K562 (cell line): Measurements from ENCODE around the gene SMPDL3B. TPM values are rescaled to one million over a fixed set of nuclear protein-coding genes. Genes with fewer than 3 reads are reported as not detected.

ENCODE experiments used
- BCOR ChIP-seq: fragments of 450-650 bp; IDR thresholded peaks from 2 replicates; pipeline ENCODE4 v1.6.1; 2016
- BRD9 ChIP-seq: fragments of 450-650 bp; IDR thresholded peaks from 2 replicates; pipeline ENCODE4 v1.6.1; 2018; ENCODE audit warnings: low read depth; ENCODE audit not compliant: partially characterized antibody
- CBFA2T2 ChIP-seq: fragments of 450-650 bp; conservative IDR thresholded peaks from 2 replicates; pipeline ENCODE4 v1.6.1; 2017; ENCODE audit warnings: mild to moderate bottlenecking
- CBX3 ChIP-seq, 2 experiments: IDR thresholded peaks; 1 replicate in 1 of 2; 2 replicates in 1 of 2; pipeline ENCODE4 v1.6.1; 2012; ENCODE audit warnings: inconsistent platforms in 2 of 2, low read length in 2 of 2, borderline replicate concordance in 1 of 2, control low read depth in 1 of 2
- CHAMP1 ChIP-seq: fragments of 450-650 bp; IDR thresholded peaks from 2 replicates; pipeline ENCODE4 v1.6.1; 2016; ENCODE audit warnings: mild to moderate bottlenecking
- CREB3 ChIP-seq: fragments of 450-650 bp; conservative IDR thresholded peaks from 2 replicates; pipeline ENCODE4 v1.6.1; 2016; ENCODE audit warnings: missing genetic modification characterization, low read depth, mild to moderate bottlenecking, missing compliant biosample characterization, moderate library complexity
- DACH1 ChIP-seq: fragments of 450-650 bp; IDR thresholded peaks from 2 replicates; pipeline ENCODE4 v1.6.1; 2018; ENCODE audit not compliant: partially characterized antibody
- DDX20 ChIP-seq: fragments of 450-650 bp; IDR thresholded peaks from 2 replicates; pipeline ENCODE4 v1.6.1; 2016; ENCODE audit warnings: missing genetic modification characterization, low read depth, mild to moderate bottlenecking, missing compliant biosample characterization, moderate library complexity
- EHMT2 ChIP-seq: fragments of 450-650 bp; IDR thresholded peaks from 2 replicates; pipeline ENCODE4 v1.6.1; 2018; ENCODE audit warnings: antibody characterized with exemption
- FOXA1 ChIP-seq: fragments of 450-650 bp; IDR thresholded peaks from 2 replicates; pipeline ENCODE4 v1.6.1; 2016; ENCODE audit warnings: mild to moderate bottlenecking, borderline replicate concordance
- HCFC1 ChIP-seq: IDR thresholded peaks from 2 replicates; pipeline ENCODE4 v1.6.1; 2012; ENCODE audit warnings: low read depth, low read length, improper control_type of control experiment
- HES1 ChIP-seq: fragments of 450-650 bp; IDR thresholded peaks from 2 replicates; pipeline ENCODE4 v1.6.1; 2016; ENCODE audit warnings: low read depth, mild to moderate bottlenecking, moderate library complexity
- KHSRP ChIP-seq: fragments of 450-650 bp; IDR thresholded peaks from 2 replicates; pipeline ENCODE4 v1.6.1; 2017
- MTA2 ChIP-seq: fragments of 450-650 bp; IDR thresholded peaks from 2 replicates; pipeline ENCODE4 v1.6.1; 2016; ENCODE audit warnings: low read depth
- NUFIP1 ChIP-seq: fragments of 450-650 bp; IDR thresholded peaks from 2 replicates; pipeline ENCODE4 v1.6.1; 2018; ENCODE audit not compliant: partially characterized antibody
- POLR2AphosphoS2 ChIP-seq: IDR thresholded peaks from 2 replicates; pipeline ENCODE4 v1.6.1; 2012; ENCODE audit warnings: low read length, improper control_type of control experiment
- PRPF4 ChIP-seq: fragments of 200-400 bp; formaldehyde crosslinking; IDR thresholded peaks from one replicate; pipeline ENCODE4 v1.6.1; 2017; ENCODE audit warnings: low read length, low read depth, mild to moderate bottlenecking; ENCODE audit not compliant: insufficient read depth, poor library complexity, severe bottlenecking
- RB1 ChIP-seq: fragments of 450-650 bp; IDR thresholded peaks from 2 replicates; pipeline ENCODE4 v1.6.1; 2017; ENCODE audit warnings: low read depth, mild to moderate bottlenecking
- RBM22 ChIP-seq: fragments of 200-400 bp; formaldehyde crosslinking; IDR thresholded peaks from 2 replicates; pipeline ENCODE4 v1.6.1; 2018; ENCODE audit warnings: low read length, low read depth; ENCODE audit not compliant: poor library complexity, severe bottlenecking
- TCF3 ChIP-seq: sonication (generic); formaldehyde crosslinking; IDR thresholded peaks from 2 replicates; pipeline ENCODE4 v1.4.0; 2020; ENCODE audit warnings: mild to moderate bottlenecking, missing genetic modification reagents
- VEZF1 ChIP-seq: fragments of 200-800 bp; sonication (Bioruptor generic); IDR thresholded peaks from 2 replicates; pipeline ENCODE4 v1.6.1; 2017; ENCODE audit warnings: missing genetic modification characterization, missing compliant biosample characterization
- polyA plus RNA-seq, 8 experiments: library from polyadenylated mRNA; depleted of rRNA in 4 of 8; stranded (reverse) in 5 of 8; unstranded in 3 of 8; fragments of >200 nt; fragmentation: Nextera tagmentation in 2 of 8; fragmentation: Illumina TruSeq in 1 of 8; extraction: Ambion mirVana in 2 of 8; extraction: Trizol in 1 of 8; gene quantifications; 2 replicates each; pipeline versions ENCODE4 v1.2.1 to v1.2.3, GENCODE V29; 2011 to 2014; ENCODE audit warnings: inconsistent platforms in 1 of 8, missing spikeins in 1 of 8
- total RNA-seq, 7 experiments: library from RNA; depleted of rRNA in 6 of 7; stranded (reverse); fragments of >200 nt in 6 of 7; fragmentation: Illumina TruSeq in 2 of 7; extraction: Trizol in 2 of 7; gene quantifications; 2 replicates each; pipeline versions ENCODE4 v1.2.1 to v1.2.3, GENCODE V29; 2011 to 2021; ENCODE audit warnings: low replicate concordance in 1 of 7
- TF ChIP-seq, protein P1 (sequence below): fragments of 200-800 bp; sonication (Bioruptor generic); IDR thresholded peaks from 2 replicates; pipeline ENCODE4 v1.6.1; 2017; ENCODE audit warnings: missing genetic modification characterization, missing compliant biosample characterization

SMPDL3B gene
- total and polyA plus RNA-seq, 9 of the 15 experiments (the other 6 are each of a cell fraction or from before 2014, with no cell fraction given): 0.07 to 1.2 (median 0.73) TPM

GRCh38 chr1:27979151-27979858 lies 44.5 kb downstream of the SMPDL3B start (continued):
- TF ChIP-seq CBFA2T2: peak; percentile 87
- TF ChIP-seq BRD9: peak; percentile 94
- TF ChIP-seq VEZF1: peak; percentile 58
- TF ChIP-seq, protein P1, sequence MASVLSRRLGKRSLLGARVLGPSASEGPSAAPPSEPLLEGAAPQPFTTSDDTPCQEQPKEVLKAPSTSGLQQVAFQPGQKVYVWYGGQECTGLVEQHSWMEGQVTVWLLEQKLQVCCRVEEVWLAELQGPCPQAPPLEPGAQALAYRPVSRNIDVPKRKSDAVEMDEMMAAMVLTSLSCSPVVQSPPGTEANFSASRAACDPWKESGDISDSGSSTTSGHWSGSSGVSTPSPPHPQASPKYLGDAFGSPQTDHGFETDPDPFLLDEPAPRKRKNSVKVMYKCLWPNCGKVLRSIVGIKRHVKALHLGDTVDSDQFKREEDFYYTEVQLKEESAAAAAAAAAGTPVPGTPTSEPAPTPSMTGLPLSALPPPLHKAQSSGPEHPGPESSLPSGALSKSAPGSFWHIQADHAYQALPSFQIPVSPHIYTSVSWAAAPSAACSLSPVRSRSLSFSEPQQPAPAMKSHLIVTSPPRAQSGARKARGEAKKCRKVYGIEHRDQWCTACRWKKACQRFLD (CRISPR knock-in tag): no peak
- 0 out of 2 replicates have a peak, but pooled peaks have one; percentile 42 for TF ChIP-seq CREB3 (tag)
- TF ChIP-seq MTA2: peak; percentile 94
- no peak for TF ChIP-seq NUFIP1
- TF ChIP-seq TCF3: peak; percentile 96
- peak; percentile 56; the same call in 1 of the 2 replicates for TF ChIP-seq BCOR
- TF ChIP-seq HCFC1: 0 out of 2 replicates have a peak, but pooled peaks have one; percentile 24
- no peak for TF ChIP-seq RB1
- TF ChIP-seq CBX3 (IDR thresholded peaks at IDR 0.05; ENCODE audit: borderline replicate concordance in 1 of 2, low read length in 2 of 2): peak in 1 of 2 experiments; percentile 74; a peak in 2 of 3 replicates
- TF ChIP-seq POLR2AphosphoS2: no peak
- TF ChIP-seq CHAMP1: peak; percentile 84
- 0 out of 2 replicates have a peak, but pooled peaks have one; percentile 15 for TF ChIP-seq EHMT2
- peak; percentile 35; the same call in 1 of the 2 replicates for TF ChIP-seq HES1
- TF ChIP-seq DDX20: no peak
- peak; percentile 64 for TF ChIP-seq KHSRP
- no peak for TF ChIP-seq RBM22
- TF ChIP-seq DACH1: peak; percentile 51
- TF ChIP-seq FOXA1: peak; percentile 100
- no peak for TF ChIP-seq PRPF4
